ENCODE results near the gene KCNC1.

Gene KCNC1

GRCh38 chr11:17736930-17737817 lies 2.6 kb downstream of the KCNC1 start:
- no peak for DNase-seq (ENCODE audit: low read depth in 3 of 3)

GRCh38 chr11:17738151-17738973 lies 3.8 kb downstream of the KCNC1 start:
- no peak for DNase-seq (ENCODE audit: low read depth in 3 of 3)

GRCh38 chr11:17739945-17740338 lies 5.4 kb downstream of the KCNC1 start:
- no peak for DNase-seq (ENCODE audit: low read depth in 3 of 3)

- DNase-seq (ENCODE audit: low read depth in 3 of 3): no peak
Measured at GRCh38 chr11:17740649-17741235, 6.2 kb downstream of the KCNC1 start.

GRCh38 chr11:17741487-17741886 lies 6.9 kb downstream of the KCNC1 start:
- DNase-seq (ENCODE audit: low read depth in 3 of 3): no peak

GRCh38 chr11:17742019-17742418 lies 7.4 kb downstream of the KCNC1 start:
- DNase-seq (ENCODE audit: low read depth in 3 of 3): no peak

- DNase-seq (ENCODE audit: low read depth in 3 of 3): no peak
Measured at GRCh38 chr11:17743026-17743807, 8.6 kb downstream of the KCNC1 start.

GRCh38 chr11:17743808-17744119 lies 9.2 kb downstream of the KCNC1 start:
- DNase-seq (ENCODE audit: low read depth in 3 of 3): no peak

GRCh38 chr11:17744151-17744940 lies 9.8 kb downstream of the KCNC1 start:
- no peak for DNase-seq (ENCODE audit: low read depth in 3 of 3)

GRCh38 chr11:17745023-17745772 lies 10.6 kb downstream of the KCNC1 start:
- DNase-seq (ENCODE audit: low read depth in 3 of 3): no peak

GRCh38 chr11:17746096-17746495 lies 11.5 kb downstream of the KCNC1 start:
- DNase-seq (ENCODE audit: low read depth in 3 of 3): no peak

GRCh38 chr11:17747131-17747955 lies 12.8 kb downstream of the KCNC1 start:
- no peak for DNase-seq (ENCODE audit: low read depth in 3 of 3)

- no peak for DNase-seq (ENCODE audit: low read depth in 3 of 3)
Measured at GRCh38 chr11:17748044-17748443, 13.5 kb downstream of the KCNC1 start.

GRCh38 chr11:17748761-17749721 lies 14.5 kb downstream of the KCNC1 start:
- no peak for DNase-seq (ENCODE audit: low read depth in 3 of 3)

GRCh38 chr11:17750013-17750800 lies 15.6 kb downstream of the KCNC1 start:
- no peak for DNase-seq (ENCODE audit: low read depth in 3 of 3)

GRCh38 chr11:17750801-17751165 lies 16.2 kb downstream of the KCNC1 start:
- DNase-seq (ENCODE audit: low read depth in 3 of 3): no peak

- DNase-seq (ENCODE audit: low read depth in 3 of 3): no peak
Measured at GRCh38 chr11:17751558-17751957, 17.0 kb downstream of the KCNC1 start.
